PFSK-1 (cell line): ENCODE results near the gene PHLDB3.
A peak's percentile ranks its signal among the peaks of the same experiment; 100 is the strongest.

Source experiments
- FOXP2 ChIP-seq: optimal IDR thresholded peaks from 2 replicates; pipeline ENCODE3; 2011; ENCODE audit warnings: borderline replicate concordance, control low read depth, inconsistent platforms; ENCODE audit not compliant: insufficient read depth; ENCODE audit errors: extremely low read length, extremely low read depth
- POLR2AphosphoS5 ChIP-seq: IDR thresholded peaks from 2 replicates; pipeline ENCODE4 v1.6.1; 2012; ENCODE audit warnings: low read depth, mild to moderate bottlenecking, control low read depth, low read length, moderate library complexity
- REST ChIP-seq, 2 experiments: IDR thresholded peaks; 2 replicates each; pipeline versions ENCODE4 v1.6.1 to v1.8.0; 2011 to 2012; ENCODE audit warnings: low read depth in 2 of 2, low read length in 2 of 2, control low read depth in 1 of 2, inconsistent platforms in 1 of 2, mild to moderate bottlenecking in 1 of 2, moderate library complexity in 1 of 2; ENCODE audit not compliant: insufficient read depth in 1 of 2
- SIN3A ChIP-seq: IDR thresholded peaks from 2 replicates; pipeline ENCODE4 v1.6.1; 2012; ENCODE audit warnings: mild to moderate bottlenecking, low read length, moderate library complexity, borderline replicate concordance; ENCODE audit not compliant: insufficient read depth
- TAF1 ChIP-seq: IDR thresholded peaks from 2 replicates; pipeline ENCODE4 v1.6.1; 2012; ENCODE audit warnings: low read length, control low read depth, borderline replicate concordance; ENCODE audit not compliant: insufficient read depth

Gene PHLDB3

GRCh38 chr19:43474986-43475705 is 29.4 kb downstream of the PHLDB3 start:
- TF ChIP-seq FOXP2 (peak; percentile 49), REST (IDR thresholded peaks at IDR 0.05; ENCODE audit: insufficient read depth in 1 of 2, low read depth in 2 of 2, low read length in 2 of 2) (no peak)

- TF ChIP-seq TAF1 (no peak), POLR2AphosphoS5 (no peak), SIN3A (no peak)
Observed at GRCh38 chr19:43474487-43474886, 30.1 kb downstream of the PHLDB3 start.

- no peak for TF ChIP-seq TAF1
- TF ChIP-seq REST (IDR thresholded peaks at IDR 0.05; ENCODE audit: insufficient read depth in 1 of 2, low read depth in 2 of 2, low read length in 2 of 2), result no peak
- no peak for TF ChIP-seq FOXP2
- TF ChIP-seq SIN3A, result no peak
Observed at GRCh38 chr19:43471091-43471490, 33.5 kb downstream of the PHLDB3 start.

- TF ChIP-seq FOXP2 (no peak), POLR2AphosphoS5 (no peak), TAF1 (no peak), SIN3A (no peak), REST (IDR thresholded peaks at IDR 0.05; ENCODE audit: insufficient read depth in 1 of 2, low read depth in 2 of 2, low read length in 2 of 2) (no peak)
Observed at GRCh38 chr19:43470288-43470687, 34.3 kb downstream of the PHLDB3 start.

- TF ChIP-seq TAF1 (no peak), FOXP2 (no peak), SIN3A (no peak), REST (IDR thresholded peaks at IDR 0.05; ENCODE audit: insufficient read depth in 1 of 2, low read depth in 2 of 2, low read length in 2 of 2) (no peak), POLR2AphosphoS5 (no peak)
Observed at GRCh38 chr19:43469160-43469480, 35.4 kb downstream of the PHLDB3 start.
